Measurements from ENCODE around the gene MRPL33.

The MRPL33 gene

GRCh38 chr2:27807476-27807875 lies 36.0 kb downstream of the MRPL33 start:
- no peak for DNase-seq (ENCODE audit: low read depth, low spot score)
- ChIA-PET CTCF (interaction anchor here (0.8 to 3.2 kb wide), 4 partner anchors 11 to 589 kb away, joined by 3 to 10 read pairs (median 4); no protein-coding TSS in a partner anchor), POLR2A (no interaction called here)
- H3K4me3 ChIP-seq (ENCODE audit: low read depth, low read length) = no peak overlapping the region
- peak; percentile 49 for TF ChIP-seq CTCF (IDR thresholded peaks at IDR 0.05; ENCODE audit: insufficient read depth, low read length, missing control alignments)

- POLR2A ChIA-PET = no interaction called here
- no peak for TF ChIP-seq CTCF (IDR thresholded peaks at IDR 0.05; ENCODE audit: insufficient read depth, low read length, missing control alignments)
- no peak for DNase-seq (ENCODE audit: low read depth, low spot score)
- CTCF ChIA-PET = interaction anchor here (1.2 to 3.2 kb wide), 2 partner anchors 10 to 48 kb away, joined by 3 to 10 read pairs; no protein-coding TSS in a partner anchor
- H3K4me3 ChIP-seq (ENCODE audit: low read depth, low read length) = no peak overlapping the region
Observed at GRCh38 chr2:27808418-27808817, 36.9 kb downstream of the MRPL33 start.

- ChIA-PET POLR2A (interaction anchor here (2.6 kb wide), 1 partner anchor 9 kb away, joined by 11 read pairs; no protein-coding TSS in a partner anchor), CTCF (interaction anchor here (1.2 to 3.2 kb wide), 2 partner anchors 10 to 47 kb away, joined by 3 to 10 read pairs; no protein-coding TSS in a partner anchor)
- DNase-seq (ENCODE audit: low read depth, low spot score) = no peak
- H3K4me3 ChIP-seq (ENCODE audit: low read depth, low read length) = no peak overlapping the region
- no peak for TF ChIP-seq CTCF (IDR thresholded peaks at IDR 0.05; ENCODE audit: insufficient read depth, low read length, missing control alignments)
Observed at GRCh38 chr2:27808984-27809383, 37.5 kb downstream of the MRPL33 start.

DNA sequence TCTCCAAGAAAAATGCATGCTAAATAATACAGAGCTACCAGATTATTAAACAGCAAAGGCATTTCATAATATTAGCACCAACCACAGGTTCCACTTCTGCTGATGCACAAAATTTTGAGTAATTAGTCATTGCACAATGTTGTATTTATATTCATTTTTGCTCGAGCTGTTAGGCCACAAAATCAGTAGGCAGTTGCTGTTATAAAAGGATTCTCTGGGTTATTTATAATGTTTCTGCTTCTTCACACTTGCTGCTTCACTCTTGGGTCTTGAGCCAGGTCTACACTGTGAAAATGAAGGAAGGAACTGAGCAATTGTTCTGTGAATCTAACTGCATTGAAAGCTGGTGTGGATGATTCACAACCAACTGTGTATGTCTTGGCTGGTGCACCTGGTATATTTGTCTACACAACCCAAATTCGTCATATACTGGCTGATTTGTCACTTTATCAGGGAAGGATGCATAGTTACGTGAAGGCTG lies 38.3 kb downstream of the MRPL33 start:
- POLR2A ChIA-PET = interaction anchor here (0.6 to 2.6 kb wide), 3 partner anchors 10 to 32 kb away, joined by 3 to 11 read pairs (median 3); no protein-coding TSS in a partner anchor
- no peak overlapping the region for H3K4me3 ChIP-seq (ENCODE audit: low read depth, low read length)
- CTCF ChIA-PET = interaction anchor here (1.0 to 3.2 kb wide), 5 partner anchors 9 to 144 kb away, joined by 3 to 10 read pairs (median 3); no protein-coding TSS in a partner anchor
- no peak for TF ChIP-seq CTCF (IDR thresholded peaks at IDR 0.05; ENCODE audit: insufficient read depth, low read length, missing control alignments)
- no peak for DNase-seq (ENCODE audit: low read depth, low spot score)

GRCh38 chr2:27810455-27810854 lies 38.9 kb downstream of the MRPL33 start:
- POLR2A ChIA-PET = interaction anchor here (2.6 kb wide), 1 partner anchor 11 kb away, joined by 11 read pairs; no protein-coding TSS in a partner anchor
- TF ChIP-seq CTCF (IDR thresholded peaks at IDR 0.05; ENCODE audit: insufficient read depth, low read length, missing control alignments) = no peak
- DNase-seq (ENCODE audit: low read depth, low spot score) = no peak
- CTCF ChIA-PET = interaction anchor here (1.0 to 3.2 kb wide), 5 partner anchors 8 to 144 kb away, joined by 3 to 10 read pairs (median 3); no protein-coding TSS in a partner anchor
- H3K4me3 ChIP-seq (ENCODE audit: low read depth, low read length) = no peak overlapping the region

GRCh38 chr2:27811768-27812167 lies 40.2 kb downstream of the MRPL33 start:
- ChIA-PET CTCF (no interaction called here), POLR2A (no interaction called here)
- no peak for DNase-seq (ENCODE audit: low read depth, low spot score)
- H3K4me3 ChIP-seq (ENCODE audit: low read depth, low read length) = no peak overlapping the region
- no peak for TF ChIP-seq CTCF (IDR thresholded peaks at IDR 0.05; ENCODE audit: insufficient read depth, low read length, missing control alignments)

Data from AG04449 (cell line).